Astrocyte of the cerebellum (primary cell): ENCODE results near the gene BHLHE40.

ENCODE experiments used
- DNase-seq: peaks from one replicate; pipeline ENCODE4 v3.0.0-alpha.2; 2011; ENCODE audit warnings: low read depth
- H3K4me3 ChIP-seq: 2 replicates; pipeline ENCODE4 v1.5.1; 2011; ENCODE audit warnings: mild to moderate bottlenecking, low read depth, low read length, moderate library complexity
- CTCF ChIP-seq: IDR thresholded peaks from 2 replicates; pipeline ENCODE4 v1.5.1; 2012; ENCODE audit warnings: low read length, low read depth, moderate library complexity, mild to moderate bottlenecking; ENCODE audit errors: missing control alignments
- in situ Hi-C: cut with HindIII; loops from 2 replicates; pipeline ENCODE4 v1.10.0; 2017; ENCODE audit warnings: low sequenced_read_pairs

The BHLHE40 gene

DNA sequence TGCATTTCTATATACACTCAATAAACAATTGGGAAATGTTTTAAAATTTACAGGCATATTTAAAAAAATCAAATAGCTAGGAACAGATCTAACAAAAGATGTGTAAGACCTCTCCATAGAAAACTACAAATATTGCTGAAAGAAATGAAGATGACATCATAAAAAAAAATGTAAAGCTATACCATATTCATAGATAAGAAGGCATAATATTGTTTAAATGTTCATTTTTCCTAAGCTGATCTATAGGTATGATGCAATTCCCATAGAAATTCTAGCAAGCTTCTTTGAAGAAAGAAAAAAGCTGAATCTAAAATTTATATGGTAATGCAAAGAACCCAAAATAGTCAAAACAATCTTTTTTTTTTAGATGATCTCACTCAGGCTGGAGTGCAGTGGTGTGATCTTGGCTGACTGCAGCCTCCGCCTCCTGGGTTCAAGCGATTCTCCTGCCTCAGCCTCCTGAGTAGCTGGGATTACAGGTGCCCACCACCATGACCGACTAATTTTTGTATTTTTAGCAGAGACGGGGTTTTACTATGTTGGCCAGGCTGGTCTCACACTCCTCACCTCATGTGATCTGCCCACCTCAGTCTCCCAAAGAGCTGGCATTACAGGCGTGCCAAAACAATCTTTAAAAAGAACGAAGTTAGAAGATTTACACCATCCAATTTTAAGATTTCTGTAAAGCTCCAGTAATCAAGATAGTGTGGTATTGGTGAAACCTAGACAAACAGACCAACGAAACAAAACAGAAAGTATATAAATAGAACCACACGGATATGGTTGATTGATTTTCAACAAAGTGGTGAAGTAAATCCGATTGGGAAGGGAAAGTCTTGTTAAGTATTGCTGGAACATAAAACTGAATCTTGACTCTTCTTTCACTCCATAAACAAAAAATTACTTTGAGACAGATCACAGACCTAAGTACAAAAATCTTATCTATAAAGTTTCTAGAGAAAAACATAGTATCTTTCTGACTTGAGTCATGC lies 6.3 kb upstream of the BHLHE40 start:
- no peak for DNase-seq
- no peak for TF ChIP-seq CTCF
- no peak overlapping the region for H3K4me3 ChIP-seq
- in situ Hi-C loops: no loop called here

DNA sequence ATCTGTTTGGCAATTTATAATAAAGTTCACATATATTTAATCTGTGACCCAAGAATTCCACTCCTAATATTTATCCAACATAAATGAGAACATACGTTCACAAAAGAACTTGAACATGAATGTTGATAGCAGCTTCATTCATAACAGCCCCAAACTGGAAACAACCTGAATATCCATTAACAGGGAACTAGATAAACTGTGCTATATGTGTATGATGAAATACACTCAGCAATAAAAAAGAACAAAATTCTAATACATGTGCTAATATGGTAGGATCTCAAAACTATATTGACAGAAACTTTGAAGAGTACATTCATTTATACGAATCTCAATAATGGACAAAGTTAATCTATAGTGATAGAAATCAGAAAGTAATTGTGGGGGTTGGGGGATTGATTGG lies 5.1 kb upstream of the BHLHE40 start:
- TF ChIP-seq CTCF: no peak
- in situ Hi-C loops: no loop called here
- no peak for DNase-seq
- no peak overlapping the region for H3K4me3 ChIP-seq

- no peak for DNase-seq
- no peak overlapping the region for H3K4me3 ChIP-seq
- in situ Hi-C loops: no loop called here
- peak; percentile 49 for TF ChIP-seq CTCF
Measured at GRCh38 chr3:4976109-4976508, 3.1 kb upstream of the BHLHE40 start.

GRCh38 chr3:4977001-4977852 lies 2.0 kb upstream of the BHLHE40 start:
- in situ Hi-C loops: no loop called here
- H3K4me3 ChIP-seq: peak overlapping the region; percentile 100
- TF ChIP-seq CTCF: peak; percentile 12
- DNase-seq: no peak

DNA sequence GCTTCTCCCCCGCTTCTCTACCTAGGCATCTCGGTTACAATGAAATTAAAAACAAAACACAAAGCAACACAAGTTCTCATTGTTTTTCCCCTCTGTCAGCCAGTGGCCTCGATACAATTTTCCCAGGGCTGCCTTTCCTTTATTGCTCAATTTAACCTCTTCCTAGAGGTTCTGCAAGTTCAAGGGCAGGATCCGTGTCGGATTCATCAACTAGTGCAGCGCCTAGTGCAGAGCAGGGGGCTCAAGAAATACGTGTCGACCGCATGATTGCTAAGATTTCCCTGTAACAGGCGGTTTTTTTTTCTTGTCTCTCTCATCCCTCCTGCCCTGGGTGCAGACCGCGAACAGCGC lies 1.4 kb upstream of the BHLHE40 start:
- in situ Hi-C loops: no loop called here
- peak overlapping the region; percentile 100 for H3K4me3 ChIP-seq
- no peak for DNase-seq
- TF ChIP-seq CTCF: no peak

DNA sequence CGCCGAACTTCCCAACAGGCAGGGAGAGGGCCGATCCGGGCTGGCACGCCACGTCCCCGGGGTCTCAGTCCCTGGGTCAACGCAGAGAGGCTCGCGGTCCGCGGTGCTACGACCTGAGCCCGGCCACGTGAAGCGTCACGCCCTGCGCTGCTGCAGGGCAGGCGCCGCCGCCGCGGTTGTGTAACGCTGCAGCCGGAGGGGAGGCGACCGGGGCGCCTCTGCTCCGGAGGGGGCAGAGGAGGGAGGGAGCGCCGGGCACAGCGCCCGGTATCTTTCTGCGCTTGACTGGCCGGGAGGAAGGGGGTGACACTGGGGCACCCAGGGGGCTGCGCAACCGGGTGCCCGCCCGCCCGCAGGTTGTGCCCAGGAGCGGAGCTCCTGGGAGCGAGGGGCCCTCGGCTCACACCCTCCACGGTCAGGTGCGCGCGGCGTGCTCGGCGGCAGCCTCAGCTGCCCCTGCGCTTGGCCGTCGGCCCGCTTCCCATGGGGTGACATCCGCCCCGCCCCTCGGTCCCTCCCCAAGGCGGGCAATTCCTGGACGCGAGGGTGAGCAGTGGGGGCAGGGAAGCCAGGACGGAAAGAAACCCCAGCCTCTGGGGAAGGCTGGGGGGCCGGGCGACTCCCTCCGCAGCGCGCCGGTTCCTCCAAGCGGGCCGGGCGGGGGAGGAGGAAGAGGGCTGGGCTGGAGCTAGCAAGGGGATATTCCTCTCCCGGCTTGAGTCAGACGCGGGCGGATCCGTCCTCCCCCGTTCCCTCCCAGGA lies 852 bp upstream of the BHLHE40 start:
- H3K4me3 ChIP-seq: peak overlapping the region; percentile 100
- DNase-seq: peak; percentile 91
- in situ Hi-C loops: no loop called here
- no peak for TF ChIP-seq CTCF
